OCI-LY1 (cell line): ENCODE data around the gene RHOV.
A peak's percentile ranks its signal among the peaks of the same experiment; 100 is the strongest.

ENCODE experiments used
- CTCF ChIP-seq: fragments of 200-600 bp; sonication (generic), shearing (Covaris generic); IDR thresholded peaks from 2 replicates; pipeline ENCODE4 v1.5.1; 2017; ENCODE audit warnings: mild to moderate bottlenecking, antibody characterized with exemption, low read length, moderate library complexity, mixed read lengths
- EZH2 ChIP-seq: fragments of 200-600 bp; sonication (generic), shearing (Covaris generic); IDR thresholded peaks from 2 replicates; pipeline ENCODE4 v1.8.0; 2017; ENCODE audit warnings: borderline replicate concordance, mixed run types, mild to moderate bottlenecking, antibody characterized with exemption, low read length, moderate library complexity, mixed read lengths

- TF ChIP-seq EZH2 (no peak), CTCF (peak; percentile 71)
Measured at GRCh38 chr15:40906091-40906990, 32.3 kb upstream of the RHOV start.
